CD14-positive monocyte (primary cell): ENCODE measurements around the gene UBAP2L. TPM values are rescaled to one million over a fixed set of nuclear protein-coding genes. Genes with fewer than 3 reads are reported as not detected.

Source experiments
- DNase-seq, 3 donors: peaks; one replicate each; pipeline ENCODE4 v3.0.0-alpha.2; 2011 to 2022
- H2AFZ ChIP-seq: 2 replicates; pipeline ENCODE4 v1.6.0; 2012; ENCODE audit warnings: mild to moderate bottlenecking, low read depth, low read length, inconsistent platforms; ENCODE audit not compliant: insufficient read depth, poor library complexity, severe bottlenecking
- H3K27ac ChIP-seq, 2 donors: 1 replicate in 1 of 2; 2 replicates in 1 of 2; pipeline ENCODE4 v1.5.1; 2012 to 2013; ENCODE audit warnings: low read length in 2 of 2, control low read depth in 1 of 2, inconsistent platforms in 1 of 2, low read depth in 1 of 2, mild to moderate bottlenecking in 1 of 2
- H3K27me3 ChIP-seq, 2 donors: one replicate each; pipeline versions ENCODE4 v1.6.0 to v1.6.1; 2011 to 2013; ENCODE audit warnings: low read length in 2 of 2; ENCODE audit not compliant: control insufficient read depth in 2 of 2, insufficient read depth in 2 of 2
- H3K36me3 ChIP-seq, 2 donors: replicated peaks in 1 of 2; 1 replicate in 1 of 2; 2 replicates in 1 of 2; pipeline versions ENCODE4 v1.5.1 to v1.6.1; 2012 to 2013; ENCODE audit warnings: low read length in 2 of 2, control low read depth in 1 of 2, inconsistent platforms in 1 of 2, mild to moderate bottlenecking in 1 of 2; ENCODE audit not compliant: insufficient read depth in 2 of 2, control insufficient read depth in 1 of 2
- H3K4me1 ChIP-seq, 2 donors: 1 replicate in 1 of 2; 2 replicates in 1 of 2; pipeline versions ENCODE4 v1.5.1 to v1.6.1; 2012 to 2013; ENCODE audit warnings: low read length in 2 of 2, control low read depth in 1 of 2, inconsistent platforms in 1 of 2, mild to moderate bottlenecking in 1 of 2, moderate library complexity in 1 of 2; ENCODE audit not compliant: insufficient read depth in 2 of 2, control insufficient read depth in 1 of 2
- H3K4me2 ChIP-seq: replicated peaks from 2 replicates; pipeline ENCODE3; 2012; ENCODE audit warnings: low read length, moderate library complexity, mild to moderate bottlenecking; ENCODE audit not compliant: poor library complexity, severe bottlenecking; ENCODE audit errors: extremely low read depth
- H3K4me3 ChIP-seq, 3 experiments: fragments of 200-600 bp in 1 of 3; sonication (generic) in 1 of 3; replicated peaks in 1 of 3; 1 replicate in 2 of 3; 2 replicates in 1 of 3; pipeline ENCODE4 v1.5.1; 2011 to 2013; ENCODE audit warnings: low read length in 3 of 3, mild to moderate bottlenecking in 3 of 3, control low read depth in 2 of 3, low read depth in 2 of 3, inconsistent platforms in 1 of 3, moderate library complexity in 1 of 3
- H3K79me2 ChIP-seq: 2 replicates; pipeline ENCODE4 v1.6.0; 2012; ENCODE audit warnings: mild to moderate bottlenecking, control low read depth, inconsistent platforms, low read length, moderate library complexity; ENCODE audit not compliant: insufficient read depth
- H3K9ac ChIP-seq: 2 replicates; pipeline ENCODE4 v1.6.0; 2017; ENCODE audit warnings: low read length, mild to moderate bottlenecking; ENCODE audit not compliant: insufficient read depth, poor library complexity, severe bottlenecking
- H3K9me3 ChIP-seq, 2 donors: replicated peaks in 1 of 2; 1 replicate in 1 of 2; 2 replicates in 1 of 2; pipeline versions ENCODE4 v1.5.1 to v1.6.1; 2012 to 2013; ENCODE audit warnings: low read length in 2 of 2, control low read depth in 1 of 2; ENCODE audit not compliant: control insufficient read depth in 1 of 2, insufficient read depth in 1 of 2
- H4K20me1 ChIP-seq: 2 replicates; pipeline ENCODE4 v1.6.0; 2012; ENCODE audit warnings: mild to moderate bottlenecking, low read length, control low read depth, moderate library complexity; ENCODE audit not compliant: insufficient read depth
- H3K27ac Mint-ChIP-seq, 7 donors: one replicate each; pipeline ENCODE4 v1.8.0; 2020; ENCODE audit warnings: mild to moderate bottlenecking in 7 of 7, mixed read lengths in 7 of 7, moderate library complexity in 6 of 7, inconsistent platforms in 2 of 7
- H3K27me3 Mint-ChIP-seq, 3 donors: one replicate each; pipeline ENCODE4 v1.8.0; 2021 to 2022; ENCODE audit warnings: low read depth in 3 of 3, mild to moderate bottlenecking in 3 of 3, mixed read lengths in 3 of 3, moderate library complexity in 3 of 3, inconsistent platforms in 1 of 3
- H3K36me3 Mint-ChIP-seq, 2 donors: one replicate each; pipeline ENCODE4 v1.8.0; 2020; ENCODE audit warnings: mixed read lengths in 2 of 2, inconsistent platforms in 1 of 2, mild to moderate bottlenecking in 1 of 2
- H3K4me1 Mint-ChIP-seq: one replicate; pipeline ENCODE4 v1.8.0; 2020; ENCODE audit warnings: mild to moderate bottlenecking, mixed read lengths
- H3K4me3 Mint-ChIP-seq, 2 donors: one replicate each; pipeline ENCODE4 v1.8.0; 2020; ENCODE audit warnings: mild to moderate bottlenecking in 2 of 2, mixed read lengths in 2 of 2, moderate library complexity in 1 of 2
- H3K9me3 Mint-ChIP-seq, 7 donors: one replicate each; pipeline ENCODE4 v1.8.0; 2020 to 2022; ENCODE audit warnings: mixed read lengths in 7 of 7, mild to moderate bottlenecking in 6 of 7, moderate library complexity in 6 of 7, inconsistent platforms in 2 of 7
- CTCF ChIP-seq: fragments of 200-600 bp; IDR thresholded peaks from one replicate; pipeline ENCODE4 v1.8.0; 2022; ENCODE audit warnings: antibody characterized with exemption, mild to moderate bottlenecking
- WGBS: methylation state at CpG from one replicate; pipeline ENCODE4 v1.1.5; 2013; ENCODE audit warnings: missing lambda C conversion rate; ENCODE audit not compliant: insufficient coverage; 5-methylcytosine and 5-hydroxymethylcytosine counted together
- intact Hi-C, 2 donors: fragments of 100-400 bp; cut with micrococcal nuclease; formaldehyde crosslinking; loops; one replicate each; pipeline versions ENCODE4 v1.15.0 to v1.15.1; 2023
- polyA minus RNA-seq: library from RNA; depleted of rRNA, polyadenylated mRNA; stranded (reverse); fragments of >200 nt; gene quantifications from 2 replicates; pipeline ENCODE4 v1.2.3, GENCODE V29; 2012
- polyA plus RNA-seq, 3 donors: library from polyadenylated mRNA; depleted of rRNA in 1 of 3; unstranded in 2 of 3; stranded (reverse) in 1 of 3; fragments of 300-500 nt in 2 of 3; fragments of >200 nt in 1 of 3; fragmentation: Illumina TruSeq in 2 of 3; gene quantifications; 1 replicate in 2 of 3; 2 replicates in 1 of 3; pipeline ENCODE4 v1.2.3, GENCODE V29; 2012 to 2021
- total RNA-seq, 12 experiments: library from RNA in 1 of 12; stranded (reverse) in 1 of 12; fragments of 120-200 nt in 1 of 12; gene quantifications; one replicate each; pipeline ENCODE4 v1.2.4 and lab custom pipeline; 2013 to 2026; ENCODE audit warnings: mixed read lengths in 6 of 12, inconsistent platforms in 1 of 12

The UBAP2L gene
- total RNA-seq (2013), result 48.2 TPM
- 100 to 1,000 TPM in 1 of 3 donors, 10 to 100 TPM in 2; 40.1 to 200 (median 46.8) TPM for polyA plus RNA-seq
- polyA minus RNA-seq, result 47.8 and 62.1 TPM in 2 replicates
- total RNA-seq (lab: John Stamatoyannopoulos, UW), result 48.9 to 184 (median 110) reads per million in 11 experiments

GRCh38 chr1:154220071-154220969 is at the start of gene UBAP2L:
TSS of gene UBAP2L (plus strand) at chr1:154220955. CDS start at chr1:154225124, 4,169 bp downstream.
- H3K27me3 Mint-ChIP-seq, result peaks cover 0 to 5% (median 2%) of the 10 kb centered on the region in 3 donors
- H3K4me1 Mint-ChIP-seq, result peaks cover 46% of the 10 kb centered on the region
- Histone ChIP-seq H3K9me3 (no peaks in the 10 kb centered on the region), H3K27ac (peak within 1 kb of the TSS; percentile 100), H3K4me1 (peaks cover 31 to 36% of the 10 kb centered on the region in 2 donors), H3K27me3 (no peaks in the 10 kb centered on the region), H3K4me2 (peak within 1 kb of the TSS; percentile 91), H4K20me1 (peaks cover 37% of the 10 kb centered on the region), H3K36me3 (peaks cover 12 to 37% of the 10 kb centered on the region in 2 donors), H2AFZ (peak within 1 kb of the TSS; percentile 91), H3K79me2 (peaks cover 96% of the 10 kb centered on the region), H3K4me3 (peak within 1 kb of the TSS; percentile 92 to 97 (median 96)), H3K9ac (peak within 1 kb of the TSS; percentile 99)
- peak within 1 kb of the TSS; percentile 99 to 100 (median 99) for H3K27ac Mint-ChIP-seq
- H3K4me3 Mint-ChIP-seq, result peak within 1 kb of the TSS; percentile 82 to 97
- H3K36me3 Mint-ChIP-seq, result peaks cover 24 to 42% of the 10 kb centered on the region in 2 donors
- no peak for TF ChIP-seq CTCF
- WGBS, result under 1% methylated on average over 60 of the region's 73 CpGs
- intact Hi-C loops, result loop anchor here in 1 of 2 donors (5.0 kb wide), 3 partner anchors 38 to 337 kb away; partner anchors contain the start of genes HAX1 and UBE2Q1
- DNase-seq, result peak; percentile 98 to 100 (median 100)
- H3K9me3 Mint-ChIP-seq, result no peaks in the 10 kb centered on the region

GRCh38 chr1:154171223-154171583 is 49.6 kb upstream of the UBAP2L start:
- intact Hi-C loops, result no loop called here
- H3K4me1 Mint-ChIP-seq, result peaks cover 15% of the 10 kb centered on the region
- H2AFZ ChIP-seq, result no peak overlapping the region
- peaks cover 9% of the 10 kb centered on the region in 2 donors for H3K4me1 ChIP-seq
- H3K4me3 ChIP-seq, result no peak overlapping the region
- no peak overlapping the region for H3K4me2 ChIP-seq
- no peak for DNase-seq
- H3K9me3 Mint-ChIP-seq, result no peaks in the 10 kb centered on the region
- peaks cover 76 to 94% of the 10 kb centered on the region in 2 donors for H3K36me3 Mint-ChIP-seq
- H3K9ac ChIP-seq, result no peak overlapping the region
- peaks cover 99% of the 10 kb centered on the region for H3K79me2 ChIP-seq
- H3K27ac Mint-ChIP-seq, result peak overlapping the region in 3 of 7 donors; percentile 23 to 65 (median 62)
- no CpG with 5 or more reads among the region's 4 CpGs for WGBS
- no peaks in the 10 kb centered on the region for H3K27me3 ChIP-seq
- no peak overlapping the region for H3K4me3 Mint-ChIP-seq
- no peak for TF ChIP-seq CTCF
- peaks cover 0 to 1% (median 0%) of the 10 kb centered on the region in 3 donors for H3K27me3 Mint-ChIP-seq
- H3K36me3 ChIP-seq, result peaks cover 86 to 95% of the 10 kb centered on the region in 2 donors
- H4K20me1 ChIP-seq, result peaks cover 100% of the 10 kb centered on the region
- peak overlapping the region in 1 of 2 donors; percentile 68 for H3K27ac ChIP-seq
- no peaks in the 10 kb centered on the region for H3K9me3 ChIP-seq
